ENCODE results near the gene TREML4. TPM values are rescaled to one million over a fixed set of nuclear protein-coding genes. Genes with fewer than 3 reads are reported as not detected.

Gene TREML4
- total RNA-seq, 1 donor from 2014 or later, result not detected

- peaks cover 13% of the 10 kb centered on the region for H3K27me3 Mint-ChIP-seq
- no peaks in the 10 kb centered on the region for H3K36me3 Mint-ChIP-seq (ENCODE audit: insufficient read depth)
- no peak for DNase-seq (ENCODE audit: low spot score, unreplicated experiment)
- no peaks in the 10 kb centered on the region for H3K4me1 Mint-ChIP-seq (ENCODE audit: low read depth)
- peaks cover 5% of the 10 kb centered on the region for H3K9me3 Mint-ChIP-seq (ENCODE audit: low read depth)
- H3K27ac Mint-ChIP-seq, result no peak overlapping the region
- no peak for TF ChIP-seq CTCF (IDR thresholded peaks at IDR 0.05; ENCODE audit: unreplicated experiment)
- H3K4me3 Mint-ChIP-seq (ENCODE audit: low read depth), result no peak overlapping the region
Observed at GRCh38 chr6:41208439-41209106, 19.6 kb upstream of the TREML4 start.

- peaks cover 13% of the 10 kb centered on the region for H3K27me3 Mint-ChIP-seq
- no peak overlapping the region for H3K4me3 Mint-ChIP-seq (ENCODE audit: low read depth)
- H3K36me3 Mint-ChIP-seq (ENCODE audit: insufficient read depth), result peaks cover 1% of the 10 kb centered on the region
- H3K4me1 Mint-ChIP-seq (ENCODE audit: low read depth), result no peaks in the 10 kb centered on the region
- no peak overlapping the region for H3K27ac Mint-ChIP-seq
- no peak for DNase-seq (ENCODE audit: low spot score, unreplicated experiment)
- H3K9me3 Mint-ChIP-seq (ENCODE audit: low read depth), result peaks cover 15% of the 10 kb centered on the region
- no peak for TF ChIP-seq CTCF (IDR thresholded peaks at IDR 0.05; ENCODE audit: unreplicated experiment)
Observed at GRCh38 chr6:41209547-41210320, 18.4 kb upstream of the TREML4 start.

GRCh38 chr6:41214559-41215238 is 13.4 kb upstream of the TREML4 start:
- H3K4me1 Mint-ChIP-seq (ENCODE audit: low read depth), result no peaks in the 10 kb centered on the region
- H3K9me3 Mint-ChIP-seq (ENCODE audit: low read depth), result peaks cover 19% of the 10 kb centered on the region
- no peak overlapping the region for H3K27ac Mint-ChIP-seq
- no peak for DNase-seq (ENCODE audit: low spot score, unreplicated experiment)
- H3K27me3 Mint-ChIP-seq, result peaks cover 5% of the 10 kb centered on the region
- H3K36me3 Mint-ChIP-seq (ENCODE audit: insufficient read depth), result peaks cover 3% of the 10 kb centered on the region
- no peak overlapping the region for H3K4me3 Mint-ChIP-seq (ENCODE audit: low read depth)
- TF ChIP-seq CTCF (IDR thresholded peaks at IDR 0.05; ENCODE audit: unreplicated experiment), result no peak

GRCh38 chr6:41215777-41216176 is 12.4 kb upstream of the TREML4 start:
- peaks cover 29% of the 10 kb centered on the region for H3K9me3 Mint-ChIP-seq (ENCODE audit: low read depth)
- H3K36me3 Mint-ChIP-seq (ENCODE audit: insufficient read depth), result peaks cover 3% of the 10 kb centered on the region
- no peak for TF ChIP-seq CTCF (IDR thresholded peaks at IDR 0.05; ENCODE audit: unreplicated experiment)
- no peak overlapping the region for H3K27ac Mint-ChIP-seq
- H3K4me3 Mint-ChIP-seq (ENCODE audit: low read depth), result no peak overlapping the region
- no peak for DNase-seq (ENCODE audit: low spot score, unreplicated experiment)
- H3K4me1 Mint-ChIP-seq (ENCODE audit: low read depth), result no peaks in the 10 kb centered on the region
- H3K27me3 Mint-ChIP-seq, result peaks cover 3% of the 10 kb centered on the region

- TF ChIP-seq CTCF (IDR thresholded peaks at IDR 0.05; ENCODE audit: unreplicated experiment), result no peak
- H3K27me3 Mint-ChIP-seq, result peaks cover 3% of the 10 kb centered on the region
- DNase-seq (ENCODE audit: low spot score, unreplicated experiment), result no peak
- peaks cover 3% of the 10 kb centered on the region for H3K36me3 Mint-ChIP-seq (ENCODE audit: insufficient read depth)
- no peak overlapping the region for H3K4me3 Mint-ChIP-seq (ENCODE audit: low read depth)
- no peaks in the 10 kb centered on the region for H3K4me1 Mint-ChIP-seq (ENCODE audit: low read depth)
- H3K27ac Mint-ChIP-seq, result no peak overlapping the region
- H3K9me3 Mint-ChIP-seq (ENCODE audit: low read depth), result peaks cover 29% of the 10 kb centered on the region
Observed at GRCh38 chr6:41216616-41217015, 11.5 kb upstream of the TREML4 start.

Data from progenitor cell of endocrine pancreas (in vitro differentiated cells).